NCI-H2107 treated with DMSO at 0.1 percent for 48 hours (cell line): Measurements from ENCODE around the gene ETFBKMT.
A peak's percentile ranks its signal among the peaks of the same experiment; 100 is the strongest.
"Not testable (repeated sequence)": the region's sequence is repeated elsewhere in the genome, so short reads cannot be mapped to it uniquely, and the experiment has no call there.

ENCODE experiments used
- DNase-seq: peaks from one replicate; lab custom pipeline; 2025; ENCODE audit not compliant: unreplicated experiment; lab: John Stamatoyannopoulos, UW

The ETFBKMT gene

GRCh38 chr12:31655208-31655607, 4.3 kb upstream of the ETFBKMT start:
- no peak for DNase-seq

- no peak for DNase-seq
Measured at GRCh38 chr12:31655792-31656191, 3.7 kb upstream of the ETFBKMT start.

GRCh38 chr12:31658471-31659086, 909 bp upstream of the ETFBKMT start:
- DNase-seq: no peak

GRCh38 chr12:31662176-31662849, 2.8 kb downstream of the ETFBKMT start:
- no peak for DNase-seq

- no peak for DNase-seq
Measured at GRCh38 chr12:31663576-31663975, 4.1 kb downstream of the ETFBKMT start.

- no peak for DNase-seq
Measured at GRCh38 chr12:31664038-31664437, 4.5 kb downstream of the ETFBKMT start.

- DNase-seq: no peak
Measured at GRCh38 chr12:31669020-31669419, 9.5 kb downstream of the ETFBKMT start.

GRCh38 chr12:31669582-31669981, 10.1 kb downstream of the ETFBKMT start:
- DNase-seq: not testable (repeated sequence)

GRCh38 chr12:31672521-31672920, 13.0 kb downstream of the ETFBKMT start:
- DNase-seq: no peak

- peak; percentile 79 for DNase-seq
Measured at GRCh38 chr12:31682136-31682962, 22.9 kb downstream of the ETFBKMT start.

- DNase-seq: no peak
Measured at GRCh38 chr12:31685801-31686200, 26.3 kb downstream of the ETFBKMT start.

GRCh38 chr12:31687101-31687527, 27.6 kb downstream of the ETFBKMT start:
- DNase-seq: no peak

- not testable (repeated sequence) for DNase-seq
Measured at GRCh38 chr12:31689921-31690320, 30.4 kb downstream of the ETFBKMT start.

- no peak for DNase-seq
Measured at GRCh38 chr12:31702047-31702446, 42.6 kb downstream of the ETFBKMT start.

- DNase-seq: no peak
Measured at GRCh38 chr12:31705621-31706020, 46.1 kb downstream of the ETFBKMT start.

GRCh38 chr12:31708118-31708517, 48.6 kb downstream of the ETFBKMT start:
- not testable (repeated sequence) for DNase-seq

- DNase-seq: no peak
Measured at GRCh38 chr12:31710021-31710818, 50.7 kb downstream of the ETFBKMT start.

- DNase-seq: no peak
Measured at GRCh38 chr12:31712877-31713276, 53.4 kb downstream of the ETFBKMT start.

GRCh38 chr12:31714406-31715271, 55.2 kb downstream of the ETFBKMT start:
- DNase-seq: peak; percentile 53

GRCh38 chr12:31715283-31715825, 55.9 kb downstream of the ETFBKMT start:
- DNase-seq: peak; percentile 58
